ENCODE results near the gene RFC2. TPM values are rescaled to one million over a fixed set of nuclear protein-coding genes. Genes with fewer than 3 reads are reported as not detected.

RFC2 gene
- total and polyA plus RNA-seq, 10 of the 15 experiments (the other 5 are each of a cell fraction or from before 2014, with no cell fraction given): 25.8 to 145 (median 90.9) TPM

- ChIA-PET SMC1A (ENCODE audit: uncharacterized antibody, unreplicated experiment) (interaction anchor here (0.5 to 3.3 kb wide), 9 partner anchors 11 to 49 kb away, joined by 3 to 30 read pairs (median 5); partner anchors contain the start of gene LAT2), POLR2A (interaction anchor here (0.5 to 3.6 kb wide), 9 partner anchors 9 to 229 kb away, joined by 3 to 37 read pairs (median 6); partner anchors contain the start of gene LAT2), RAD21 (ENCODE audit: unreplicated experiment) (interaction anchor here (1.0 to 6.1 kb wide), 4 partner anchors 12 to 22 kb away, joined by 4 to 36 read pairs (median 30); partner anchors contain the start of gene LAT2), CTCF (interaction anchor here (0.9 to 3.6 kb wide), 4 partner anchors 11 to 159 kb away, joined by 3 to 34 read pairs (median 8); partner anchors contain the start of gene LAT2)
- H3K9me3 ChIP-seq (replicated peaks; ENCODE audit: control insufficient read depth, insufficient read depth, low read length): no peaks in the 10 kb centered on the region; the same call in 2 of the 3 replicates
- H2AFZ ChIP-seq (ENCODE audit: control insufficient read depth, low read depth, low read length): no peak overlapping the region
- TSS peak; percentile 83 for BruUV-seq (replicated peaks)
- H3K27me3 ChIP-seq (replicated peaks in 1 of 2; ENCODE audit: control insufficient read depth in 2 of 2, insufficient read depth in 2 of 2, low read length in 1 of 2): no peaks in the 10 kb centered on the region
- intact Hi-C loops (cut with micrococcal nuclease; ENCODE audit: unreplicated experiment) (no loop called here), in situ Hi-C loops (cut with MboI) (no loop called here)
- DNase-seq (ENCODE audit: low read depth, low spot score) (no peak), ATAC-seq (peak; percentile 18), FAIRE-seq (no peak)
- peaks cover 42% of the 10 kb centered on the region for H3K4me1 ChIP-seq (ENCODE audit: control insufficient read depth, insufficient read depth, low read length)
- WGBS (ENCODE audit: insufficient coverage, insufficient replicate concordance, low lambda C conversion rate, missing lambda C conversion rate): 64% methylated on average over 9 of the region's 9 CpGs
- peak overlapping the region; percentile 77 for H3K27ac ChIP-seq (ENCODE audit: control insufficient read depth, insufficient read depth)
- H3K79me2 ChIP-seq (ENCODE audit: control insufficient read depth, insufficient read depth, low read length): no peaks in the 10 kb centered on the region; the same call in 1 of the 2 replicates
- H4K20me1 ChIP-seq (ENCODE audit: control insufficient read depth, insufficient read depth): no peaks in the 10 kb centered on the region
- no peak overlapping the region; the same call in 1 of the 2 replicates for H3K9ac ChIP-seq (ENCODE audit: control insufficient read depth, insufficient read depth, low read length)
- H3K36me3 ChIP-seq (ENCODE audit: control insufficient read depth in 2 of 2, insufficient read depth in 2 of 2, low read length in 1 of 2): peaks cover 12 to 37% of the 10 kb centered on the region in 2 experiments
- H3K4me3 ChIP-seq: 0 out of 2 replicates have a peak overlapping the region, but pooled peaks have one; percentile 30
- H3K4me2 ChIP-seq (ENCODE audit: control insufficient read depth, insufficient read depth): no peak overlapping the region
- TF ChIP-seq NFIC (IDR thresholded peaks at IDR 0.05; ENCODE audit: low read depth, low read length): no peak
- no peak for TF ChIP-seq ZNF384 (IDR thresholded peaks at IDR 0.05; ENCODE audit: borderline replicate concordance, low read depth, low read length)
- TF ChIP-seq YY1 (IDR thresholded peaks at IDR 0.05; ENCODE audit: low read depth, low read length): peak; percentile 23
- no peak for TF ChIP-seq IRF4 (IDR thresholded peaks at IDR 0.05; ENCODE audit: low read depth, low read length)
- TF ChIP-seq E4F1 (IDR thresholded peaks at IDR 0.05; ENCODE audit: borderline replicate concordance, partially characterized antibody): no peak
- TF ChIP-seq ATF2 (IDR thresholded peaks at IDR 0.05; ENCODE audit: low read length): peak; percentile 44
- no peak for TF ChIP-seq CHD4 (IDR thresholded peaks at IDR 0.05)
- TF ChIP-seq ASH2L (IDR thresholded peaks at IDR 0.05; ENCODE audit: borderline replicate concordance, low read depth): no peak
- TF ChIP-seq ZNF622 (IDR thresholded peaks at IDR 0.05): no peak
- TF ChIP-seq CBFB (IDR thresholded peaks at IDR 0.05; ENCODE audit: low read depth): no peak
- TF ChIP-seq CHD1 (IDR thresholded peaks at IDR 0.05; ENCODE audit: low read depth, low read length): no peak
- TF ChIP-seq RAD51 (IDR thresholded peaks at IDR 0.05): no peak
- TF ChIP-seq NR2C2 (IDR thresholded peaks at IDR 0.05; ENCODE audit: borderline replicate concordance, control insufficient read depth, insufficient read length, low read depth): no peak
- TF ChIP-seq EGR1 (IDR thresholded peaks at IDR 0.05; ENCODE audit: borderline replicate concordance in 1 of 2, low read depth in 2 of 2, low read length in 2 of 2): no peak
- no peak for TF ChIP-seq NRF1 (conservative IDR thresholded peaks at IDR 0.05; ENCODE audit: low read depth, low read length)
- TF ChIP-seq EZH2 (IDR thresholded peaks at IDR 0.05; ENCODE audit: borderline replicate concordance, control insufficient read depth, low read depth, low read length): no peak
- TF ChIP-seq TCF12 (IDR thresholded peaks at IDR 0.05; ENCODE audit: low read depth, low read length): no peak
- TF ChIP-seq FOXM1 (IDR thresholded peaks at IDR 0.05; ENCODE audit: low read depth, low read length): no peak; the same call in 1 of the 2 replicates
These were observed 25.0 kb downstream of the RFC2 start for GRCh38 chr7:74228951-74229900.
